ENCODE data around the gene FAM167B.

GRCh38 chr1:32232558-32233304 is 14.3 kb upstream of the FAM167B start:
- no peak for TF ChIP-seq POLR2A (IDR thresholded peaks at IDR 0.05; ENCODE audit: low read depth)
- no peak for TF ChIP-seq POLR2AphosphoS5 (IDR thresholded peaks at IDR 0.05)
- TF ChIP-seq, protein P1, sequence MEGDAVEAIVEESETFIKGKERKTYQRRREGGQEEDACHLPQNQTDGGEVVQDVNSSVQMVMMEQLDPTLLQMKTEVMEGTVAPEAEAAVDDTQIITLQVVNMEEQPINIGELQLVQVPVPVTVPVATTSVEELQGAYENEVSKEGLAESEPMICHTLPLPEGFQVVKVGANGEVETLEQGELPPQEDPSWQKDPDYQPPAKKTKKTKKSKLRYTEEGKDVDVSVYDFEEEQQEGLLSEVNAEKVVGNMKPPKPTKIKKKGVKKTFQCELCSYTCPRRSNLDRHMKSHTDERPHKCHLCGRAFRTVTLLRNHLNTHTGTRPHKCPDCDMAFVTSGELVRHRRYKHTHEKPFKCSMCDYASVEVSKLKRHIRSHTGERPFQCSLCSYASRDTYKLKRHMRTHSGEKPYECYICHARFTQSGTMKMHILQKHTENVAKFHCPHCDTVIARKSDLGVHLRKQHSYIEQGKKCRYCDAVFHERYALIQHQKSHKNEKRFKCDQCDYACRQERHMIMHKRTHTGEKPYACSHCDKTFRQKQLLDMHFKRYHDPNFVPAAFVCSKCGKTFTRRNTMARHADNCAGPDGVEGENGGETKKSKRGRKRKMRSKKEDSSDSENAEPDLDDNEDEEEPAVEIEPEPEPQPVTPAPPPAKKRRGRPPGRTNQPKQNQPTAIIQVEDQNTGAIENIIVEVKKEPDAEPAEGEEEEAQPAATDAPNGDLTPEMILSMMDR (IDR thresholded peaks at IDR 0.05): no peak
- TF ChIP-seq EP300 (IDR thresholded peaks at IDR 0.05): no peak
